ENCODE data around the gene RFC4.

DNA sequence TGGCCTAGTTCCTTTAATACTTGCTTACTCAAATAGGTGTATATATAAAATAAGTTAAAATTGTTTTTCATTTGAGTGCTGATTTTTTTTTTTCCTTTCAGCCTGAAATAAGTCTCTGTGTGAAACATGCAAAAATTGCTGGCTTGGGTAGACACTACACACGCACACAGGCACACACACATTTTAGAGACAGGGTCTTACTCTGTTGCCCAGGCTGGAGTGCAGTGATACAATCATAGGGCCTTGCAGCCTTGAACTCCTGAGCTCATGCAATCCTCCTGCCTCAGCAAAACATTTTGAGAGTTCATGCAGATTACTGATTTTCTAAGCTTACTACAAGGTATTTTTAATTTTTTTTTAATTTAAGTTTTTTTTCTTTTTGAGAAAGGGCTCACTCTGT, 12.7 kb upstream of the RFC4 start:
- TF ChIP-seq TAF1 (IDR thresholded peaks at IDR 0.05; ENCODE audit: low read depth, low read length) (no peak), POLR2A (IDR thresholded peaks at IDR 0.05; ENCODE audit: low read depth, low read length) (no peak), POLR2AphosphoS5 (IDR thresholded peaks at IDR 0.05; ENCODE audit: low read depth, low read length) (no peak)

Data from GM12891 (cell line).